CD4-positive, alpha-beta T cell (primary cell): Measurements from ENCODE around the gene STAB1. TPM values are rescaled to one million over a fixed set of nuclear protein-coding genes. Genes with fewer than 3 reads are reported as not detected.

Source experiments
- ATAC-seq: fragments of 200-7000 bp; cut with Tn5 transposase; one replicate; pipeline ENCODE4 v1.10.0; 2022; ENCODE audit warnings: mild to moderate bottlenecking; ENCODE audit not compliant: poor library complexity
- CTCF ChIA-PET: fragments of 350-600 bp; sonication (Branson Sonifier 250); formaldehyde crosslinking; loops from one replicate; lab custom pipeline; 2021; ENCODE audit warnings: antibody characterized with exemption, inconsistent platforms; lab: Charles Lee
- POLR2A ChIA-PET: fragments of 350-600 bp; sonication (Branson Sonifier 250); formaldehyde crosslinking; loops from one replicate; lab custom pipeline; 2021; ENCODE audit warnings: antibody characterized with exemption, inconsistent platforms; lab: Charles Lee
- DNase-seq, 14 experiments: peaks; one replicate each; pipeline ENCODE4 v3.0.0-alpha.2; 2013 to 2020; ENCODE audit warnings: mixed read lengths in 2 of 14
- H3K27ac ChIP-seq, 2 donors: one replicate each; pipeline versions ENCODE4 v1.5.1 to v1.7.0; 2013; ENCODE audit warnings: low read length in 2 of 2, low read depth in 1 of 2, mild to moderate bottlenecking in 1 of 2
- H3K27me3 ChIP-seq, 2 experiments: 1 replicate in 1 of 2; 2 replicates in 1 of 2; pipeline versions ENCODE4 v1.6.1 to v1.7.0; 2013; ENCODE audit warnings: low read length in 2 of 2, control low read depth in 1 of 2, mild to moderate bottlenecking in 1 of 2, moderate library complexity in 1 of 2; ENCODE audit not compliant: insufficient read depth in 2 of 2, control insufficient read depth in 1 of 2
- H3K36me3 ChIP-seq: one replicate; pipeline ENCODE4 v1.6.1; 2013; ENCODE audit warnings: low read length, control low read depth; ENCODE audit not compliant: insufficient read depth
- H3K4me1 ChIP-seq: one replicate; pipeline ENCODE4 v1.6.1; 2013; ENCODE audit warnings: low read length, control low read depth; ENCODE audit not compliant: insufficient read depth
- H3K4me3 ChIP-seq: one replicate; pipeline ENCODE4 v1.5.1; 2013; ENCODE audit warnings: mild to moderate bottlenecking, low read length, moderate library complexity
- H3K9me3 ChIP-seq, 2 experiments: 1 replicate in 1 of 2; 2 replicates in 1 of 2; pipeline versions ENCODE4 v1.6.1 to v1.7.0; 2013; ENCODE audit warnings: low read length in 2 of 2, mild to moderate bottlenecking in 2 of 2, control low read depth in 1 of 2, moderate library complexity in 1 of 2; ENCODE audit not compliant: control insufficient read depth in 1 of 2, insufficient read depth in 1 of 2
- H3K27ac Mint-ChIP-seq: one replicate; pipeline ENCODE4 v1.8.0; 2020; ENCODE audit warnings: mixed read lengths
- H3K27me3 Mint-ChIP-seq: one replicate; pipeline ENCODE4 v1.8.0; 2021; ENCODE audit warnings: mixed read lengths
- H3K36me3 Mint-ChIP-seq: one replicate; pipeline ENCODE4 v1.8.0; 2021; ENCODE audit warnings: low read depth, mixed read lengths
- H3K4me1 Mint-ChIP-seq: one replicate; pipeline ENCODE4 v1.8.0; 2021; ENCODE audit warnings: low read depth, mixed read lengths
- H3K4me3 Mint-ChIP-seq: one replicate; pipeline ENCODE4 v1.8.0; 2020; ENCODE audit warnings: mild to moderate bottlenecking, mixed read lengths
- H3K9me3 Mint-ChIP-seq: one replicate; pipeline ENCODE4 v1.8.0; 2020; ENCODE audit warnings: mixed read lengths
- intact Hi-C, 2 experiments: fragments of 100-400 bp; cut with DNase I in 1 of 2; cut with micrococcal nuclease in 1 of 2; formaldehyde crosslinking; loops; one replicate each; pipeline versions ENCODE4 v1.15.1 to v1.9.0; 2023 to 2025; cut with DNase I, micrococcal nuclease
- total RNA-seq, 174 experiments: library from RNA in 2 of 174; stranded (reverse) in 2 of 174; gene quantifications; one replicate each; pipeline ENCODE4 v1.2.3 and lab custom pipeline; 2021 to 2026
- TF ChIP-seq, protein P1 (sequence below): fragments of 200-600 bp; IDR thresholded peaks from one replicate; pipeline ENCODE4 v1.8.0; 2022; ENCODE audit warnings: antibody characterized with exemption, mild to moderate bottlenecking

The STAB1 gene
- total RNA-seq, 2 experiments from 2014 or later = 1.5 to 2.5 TPM

DNA sequence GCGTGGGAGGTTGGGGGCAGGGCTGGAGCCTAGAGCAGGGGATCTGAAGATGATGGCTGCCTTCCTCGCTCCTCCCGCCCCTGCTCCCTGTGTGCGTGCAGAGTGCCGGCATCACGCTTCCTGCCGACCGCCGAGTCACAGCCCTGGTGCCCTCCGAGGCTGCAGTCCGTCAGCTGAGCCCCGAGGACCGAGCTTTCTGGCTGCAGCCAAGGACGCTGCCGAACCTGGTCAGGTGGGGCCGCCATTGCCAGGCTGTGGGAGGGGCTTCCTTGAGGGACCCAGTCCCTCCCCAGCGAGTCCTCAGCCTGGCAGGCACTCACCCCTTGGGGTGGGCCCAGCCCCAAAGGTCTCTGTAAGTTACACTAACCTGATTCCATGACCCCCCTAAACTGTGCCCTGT lies 17.6 kb downstream of the STAB1 start:
- no peaks in the 10 kb centered on the region for H3K9me3 Mint-ChIP-seq
- Histone ChIP-seq H3K9me3 (no peaks in the 10 kb centered on the region), H3K36me3 (no peaks in the 10 kb centered on the region), H3K4me1 (no peaks in the 10 kb centered on the region), H3K4me3 (no peak overlapping the region), H3K27me3 (no peaks in the 10 kb centered on the region), H3K27ac (no peak overlapping the region)
- H3K36me3 Mint-ChIP-seq = no peaks in the 10 kb centered on the region
- no peak overlapping the region for H3K27ac Mint-ChIP-seq
- CTCF ChIA-PET = no interaction called here
- DNase-seq (no peak), ATAC-seq (no peak)
- H3K4me1 Mint-ChIP-seq = no peaks in the 10 kb centered on the region
- no peak overlapping the region for H3K4me3 Mint-ChIP-seq
- POLR2A ChIA-PET = no interaction called here
- intact Hi-C loops = no loop called here
- no peaks in the 10 kb centered on the region for H3K27me3 Mint-ChIP-seq
- TF ChIP-seq, protein P1, sequence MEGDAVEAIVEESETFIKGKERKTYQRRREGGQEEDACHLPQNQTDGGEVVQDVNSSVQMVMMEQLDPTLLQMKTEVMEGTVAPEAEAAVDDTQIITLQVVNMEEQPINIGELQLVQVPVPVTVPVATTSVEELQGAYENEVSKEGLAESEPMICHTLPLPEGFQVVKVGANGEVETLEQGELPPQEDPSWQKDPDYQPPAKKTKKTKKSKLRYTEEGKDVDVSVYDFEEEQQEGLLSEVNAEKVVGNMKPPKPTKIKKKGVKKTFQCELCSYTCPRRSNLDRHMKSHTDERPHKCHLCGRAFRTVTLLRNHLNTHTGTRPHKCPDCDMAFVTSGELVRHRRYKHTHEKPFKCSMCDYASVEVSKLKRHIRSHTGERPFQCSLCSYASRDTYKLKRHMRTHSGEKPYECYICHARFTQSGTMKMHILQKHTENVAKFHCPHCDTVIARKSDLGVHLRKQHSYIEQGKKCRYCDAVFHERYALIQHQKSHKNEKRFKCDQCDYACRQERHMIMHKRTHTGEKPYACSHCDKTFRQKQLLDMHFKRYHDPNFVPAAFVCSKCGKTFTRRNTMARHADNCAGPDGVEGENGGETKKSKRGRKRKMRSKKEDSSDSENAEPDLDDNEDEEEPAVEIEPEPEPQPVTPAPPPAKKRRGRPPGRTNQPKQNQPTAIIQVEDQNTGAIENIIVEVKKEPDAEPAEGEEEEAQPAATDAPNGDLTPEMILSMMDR = no peak

GRCh38 chr3:52513281-52513680 lies 18.1 kb downstream of the STAB1 start:
- no peak overlapping the region for H3K27ac Mint-ChIP-seq
- CTCF ChIA-PET = no interaction called here

DNA sequence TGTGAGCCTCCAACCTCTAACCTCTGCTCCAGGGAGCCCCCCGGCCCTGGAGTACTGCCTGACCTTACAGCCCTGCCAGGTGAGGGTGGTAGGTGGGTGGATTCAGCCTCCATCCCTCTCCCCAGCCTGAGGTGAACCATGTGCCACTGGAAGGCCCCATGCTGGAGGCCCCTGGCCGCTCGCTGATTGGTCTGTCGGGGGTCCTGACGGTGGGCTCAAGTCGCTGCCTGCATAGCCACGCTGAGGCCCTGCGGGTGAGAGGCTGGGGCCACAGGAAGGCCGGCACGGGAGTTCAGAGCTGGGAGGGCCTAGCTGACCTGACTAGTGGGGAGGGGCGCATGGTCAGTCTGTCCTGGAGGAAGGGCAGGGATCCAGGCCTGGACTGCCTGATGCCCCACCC lies 19.4 kb downstream of the STAB1 start:
- ATAC-seq (no peak), DNase-seq (no peak)
- H3K36me3 Mint-ChIP-seq = no peaks in the 10 kb centered on the region
- no peaks in the 10 kb centered on the region for H3K4me1 ChIP-seq
- H3K4me1 Mint-ChIP-seq = no peaks in the 10 kb centered on the region
- no peak overlapping the region for H3K4me3 ChIP-seq
- H3K36me3 ChIP-seq = no peaks in the 10 kb centered on the region
- no peak overlapping the region for H3K27ac ChIP-seq
- H3K4me3 Mint-ChIP-seq = no peak overlapping the region
- H3K27ac Mint-ChIP-seq = no peak overlapping the region
- no peaks in the 10 kb centered on the region for H3K27me3 Mint-ChIP-seq
- H3K9me3 Mint-ChIP-seq = no peaks in the 10 kb centered on the region
- H3K9me3 ChIP-seq = no peaks in the 10 kb centered on the region
- H3K27me3 ChIP-seq = no peaks in the 10 kb centered on the region
- POLR2A ChIA-PET = no interaction called here
- TF ChIP-seq, protein P1 = no peak
- CTCF ChIA-PET = no interaction called here
- intact Hi-C loops = no loop called here

More at GRCh38 chr3:52513281-52513680, 18.1 kb downstream of the STAB1 start:
- Mint-ChIP-seq H3K27me3 (no peaks in the 10 kb centered on the region), H3K36me3 (no peaks in the 10 kb centered on the region), H3K4me3 (no peak overlapping the region), H3K4me1 (no peaks in the 10 kb centered on the region), H3K9me3 (no peaks in the 10 kb centered on the region)
- intact Hi-C loops = no loop called here
- H3K36me3 ChIP-seq = no peaks in the 10 kb centered on the region
- H3K4me3 ChIP-seq = no peak overlapping the region
- no peaks in the 10 kb centered on the region for H3K9me3 ChIP-seq
- DNase-seq = no peak
- no peaks in the 10 kb centered on the region for H3K4me1 ChIP-seq
- no peak overlapping the region for H3K27ac ChIP-seq
- TF ChIP-seq, protein P1 = no peak
- H3K27me3 ChIP-seq = no peaks in the 10 kb centered on the region
- POLR2A ChIA-PET = no interaction called here
- no peak for ATAC-seq
